H1 (cell line): ENCODE results near the gene MPPED1. TPM values are rescaled to one million over a fixed set of nuclear protein-coding genes. Genes with fewer than 3 reads are reported as not detected.

Source experiments
- CTCF ChIA-PET: fragments of 300-600 bp; sonication (Branson Sonifier 250); formaldehyde crosslinking; loops from one replicate; lab custom pipeline; 2021; ENCODE audit not compliant: partially characterized antibody; lab: Charles Lee
- POLR2A ChIA-PET: fragments of 300-600 bp; sonication (Branson Sonifier 250); formaldehyde crosslinking; loops from one replicate; lab custom pipeline; 2021; ENCODE audit warnings: inconsistent platforms; ENCODE audit not compliant: partially characterized antibody; lab: Charles Lee
- DNase-seq, 2 experiments: peaks; one replicate each; pipeline versions ENCODE4 v3.0.0 to v3.0.0-alpha.2; 2010 to 2022; ENCODE audit warnings: low spot score in 2 of 2, low read depth in 1 of 2, mixed read lengths in 1 of 2
- FAIRE-seq: peaks from 2 replicates; lab custom pipeline; 2011; peaks lifted over from hg19 to GRCh38; lab: Jason Lieb, UNC
- H2AFZ ChIP-seq: 2 replicates; pipeline ENCODE4 v1.8.1; 2012; ENCODE audit warnings: low read length, inconsistent platforms
- H2AK5ac ChIP-seq: 2 replicates; pipeline ENCODE4 v1.6.1; 2013; ENCODE audit warnings: low read depth, low read length
- H2BK120ac ChIP-seq: replicated peaks from 2 replicates; pipeline ENCODE3; 2013; ENCODE audit warnings: low read depth, low read length, inconsistent platforms
- H2BK12ac ChIP-seq: 2 replicates; pipeline ENCODE4 v1.6.1; 2013; ENCODE audit warnings: low read depth, low read length
- H2BK15ac ChIP-seq: 2 replicates; pipeline ENCODE4 v1.6.1; 2013; ENCODE audit warnings: low read length
- H2BK20ac ChIP-seq: 2 replicates; pipeline ENCODE4 v1.6.1; 2013; ENCODE audit warnings: low read length
- H2BK5ac ChIP-seq: 2 replicates; pipeline ENCODE4 v1.6.1; 2013; ENCODE audit warnings: low read depth, low read length
- H3K14ac ChIP-seq: 2 replicates; pipeline ENCODE4 v1.6.1; 2013; ENCODE audit warnings: inconsistent platforms; ENCODE audit not compliant: insufficient read length
- H3K18ac ChIP-seq: 2 replicates; pipeline ENCODE4 v1.6.1; 2013; ENCODE audit warnings: low read length; ENCODE audit errors: extremely low read depth
- H3K23ac ChIP-seq: 2 replicates; pipeline ENCODE4 v1.6.1; 2013; ENCODE audit warnings: inconsistent platforms; ENCODE audit not compliant: insufficient read length
- H3K23me2 ChIP-seq: 2 replicates; pipeline ENCODE4 v1.6.1; 2013; ENCODE audit warnings: low read depth, low read length
- H3K27ac ChIP-seq: 2 replicates; pipeline ENCODE4 v1.6.1; 2011; ENCODE audit warnings: low read depth, low read length, inconsistent platforms
- H3K27me3 ChIP-seq, 4 experiments: replicated peaks in 1 of 4; 1 replicate in 1 of 4; 2 replicates in 3 of 4; pipeline versions ENCODE4 v1.6.1 to v1.8.1; 2011 to 2013; ENCODE audit warnings: low read length in 3 of 4, mild to moderate bottlenecking in 3 of 4, inconsistent platforms in 2 of 4, mixed read lengths in 2 of 4, moderate library complexity in 1 of 4; ENCODE audit not compliant: control insufficient read depth in 3 of 4, insufficient read depth in 3 of 4; ENCODE audit errors: extremely low read depth in 1 of 4
- H3K36me3 ChIP-seq, 4 experiments: 2 replicates each; pipeline versions ENCODE4 v1.6.1 to v1.8.1; 2011 to 2013; ENCODE audit warnings: mild to moderate bottlenecking in 4 of 4, low read length in 3 of 4, moderate library complexity in 2 of 4, control low read depth in 1 of 4, inconsistent platforms in 1 of 4; ENCODE audit not compliant: insufficient read depth in 4 of 4, control insufficient read depth in 2 of 4
- H3K4ac ChIP-seq: replicated peaks from 2 replicates; pipeline ENCODE3; 2013; ENCODE audit warnings: low read length, low read depth, mixed read lengths, inconsistent platforms; ENCODE audit not compliant: insufficient read length
- H3K4me1 ChIP-seq, 4 experiments: replicated peaks in 1 of 4; 1 replicate in 1 of 4; 2 replicates in 3 of 4; pipeline versions ENCODE4 v1.6.1 to v1.8.1; 2011 to 2013; ENCODE audit warnings: low read length in 3 of 4, inconsistent platforms in 2 of 4, mixed read lengths in 1 of 4; ENCODE audit not compliant: insufficient read depth in 4 of 4, control insufficient read depth in 3 of 4
- H3K4me2 ChIP-seq, 2 experiments: 2 replicates each; pipeline versions ENCODE4 v1.6.1 to v1.8.1; 2011 to 2013; ENCODE audit warnings: low read depth in 2 of 2, low read length in 2 of 2, control low read depth in 1 of 2, inconsistent platforms in 1 of 2, mild to moderate bottlenecking in 1 of 2; ENCODE audit not compliant: insufficient read depth in 1 of 2
- H3K4me3 ChIP-seq, 4 experiments: fragments of 200-600, 300-600 bp in 1 of 4; sonication (generic), shearing (Covaris generic), sonication (Bioruptor Twin) in 1 of 4; 2 replicates each; pipeline versions ENCODE4 v1.5.1 to v1.8.1; 2011 to 2016; ENCODE audit warnings: low read length in 4 of 4, low read depth in 3 of 4, control low read depth in 2 of 4, inconsistent platforms in 2 of 4, mild to moderate bottlenecking in 2 of 4, mixed read lengths in 1 of 4, moderate library complexity in 1 of 4; ENCODE audit not compliant: insufficient read depth in 2 of 4; ENCODE audit errors: extremely low read depth in 1 of 4
- H3K56ac ChIP-seq: replicated peaks from 2 replicates; pipeline ENCODE3; 2013; ENCODE audit warnings: low read depth, mild to moderate bottlenecking, mixed read lengths, low read length, inconsistent platforms; ENCODE audit not compliant: insufficient read length
- H3K79me1 ChIP-seq: 2 replicates; pipeline ENCODE4 v1.6.1; 2013; ENCODE audit warnings: low read depth, low read length, control low read depth
- H3K79me2 ChIP-seq, 2 experiments: 2 replicates each; pipeline versions ENCODE4 v1.6.1 to v1.8.1; 2012 to 2013; ENCODE audit warnings: low read length in 2 of 2, mild to moderate bottlenecking in 2 of 2, inconsistent platforms in 1 of 2; ENCODE audit not compliant: insufficient read depth in 2 of 2, control insufficient read depth in 1 of 2
- H3K9ac ChIP-seq, 4 experiments: replicated peaks in 1 of 4; 1 replicate in 1 of 4; 2 replicates in 3 of 4; pipeline versions ENCODE4 v1.6.1 to v1.8.1; 2011 to 2013; ENCODE audit warnings: low read depth in 3 of 4, low read length in 3 of 4, control low read depth in 2 of 4, mild to moderate bottlenecking in 2 of 4, moderate library complexity in 2 of 4, inconsistent platforms in 1 of 4; ENCODE audit errors: extremely low read depth in 1 of 4
- H3K9me3 ChIP-seq, 2 experiments: 2 replicates each; pipeline versions ENCODE4 v1.6.1 to v1.8.1; 2012 to 2013; ENCODE audit warnings: mild to moderate bottlenecking in 2 of 2, moderate library complexity in 2 of 2, control low read depth in 1 of 2, inconsistent platforms in 1 of 2, low read depth in 1 of 2, low read length in 1 of 2, mixed read lengths in 1 of 2; ENCODE audit not compliant: insufficient read depth in 2 of 2
- H4K20me1 ChIP-seq, 2 experiments: replicated peaks in 1 of 2; 2 replicates each; pipeline versions ENCODE3 to v1.8.1; 2011 to 2013; ENCODE audit warnings: inconsistent platforms in 2 of 2, low read length in 2 of 2, mild to moderate bottlenecking in 1 of 2; ENCODE audit not compliant: insufficient read depth in 2 of 2, control insufficient read depth in 1 of 2
- H4K5ac ChIP-seq: 2 replicates; pipeline ENCODE4 v1.6.1; 2013; ENCODE audit warnings: low read length, low read depth, mixed read lengths, inconsistent platforms; ENCODE audit not compliant: insufficient read length
- H4K8ac ChIP-seq: 2 replicates; pipeline ENCODE4 v1.8.0; 2013; ENCODE audit warnings: mild to moderate bottlenecking, moderate library complexity, low read length, inconsistent platforms; ENCODE audit not compliant: insufficient read depth; ENCODE audit errors: extremely low read depth
- H4K91ac ChIP-seq: replicated peaks from 2 replicates; pipeline ENCODE3; 2013; ENCODE audit warnings: low read length, mixed read lengths, inconsistent platforms; ENCODE audit not compliant: insufficient read length
- WGBS, 2 experiments: shearing (Covaris generic) in 1 of 2; methylation state at CpG; one replicate each; pipeline versions ENCODE4 v1.1.6 to v1.1.7; 2013 to 2015; ENCODE audit warnings: low lambda C conversion rate in 2 of 2, mixed read lengths in 2 of 2, inconsistent platforms in 1 of 2, low coverage in 1 of 2, missing lambda C conversion rate in 1 of 2; ENCODE audit not compliant: insufficient replicate concordance in 2 of 2, insufficient coverage in 1 of 2, insufficient read length in 1 of 2; ENCODE audit errors: extremely low coverage in 1 of 2, missing lambda C conversion rate in 1 of 2; 5-methylcytosine and 5-hydroxymethylcytosine counted together
- polyA plus RNA-seq, 7 experiments: library from polyadenylated mRNA; depleted of rRNA in 3 of 7; stranded (reverse) in 5 of 7; unstranded in 2 of 7; fragments of >200 nt in 5 of 7; fragments of 200-250 nt in 2 of 7; gene quantifications; 1 replicate in 5 of 7; 2 replicates in 1 of 7; 4 replicates in 1 of 7; pipeline versions ENCODE4 v1.2.1 to v1.2.3, GENCODE V29; 2011 to 2013; ENCODE audit warnings: missing spikeins in 2 of 7, mixed read lengths in 2 of 7
- total RNA-seq: library from RNA; stranded (reverse); fragmentation: NEBNext Ultra II Directional; extraction: Animal tissue kit (Norgen Biotek cat#: 25700); gene quantifications from 2 replicates; pipeline ENCODE4 v1.2.1, GENCODE V29; 2021

The MPPED1 gene
- total and polyA plus RNA-seq, 2 of the 8 experiments (the other 6 are each of a cell fraction or from before 2014, with no cell fraction given): 0.29 to 0.37 TPM

- peaks cover 0 to 7% of the 10 kb centered on the region in 2 experiments for H4K20me1 ChIP-seq
- no peak overlapping the region for H3K23ac ChIP-seq
- no peak overlapping the region for H3K14ac ChIP-seq
- H3K56ac ChIP-seq: no peak overlapping the region
- no peak overlapping the region for H2BK5ac ChIP-seq
- no peak overlapping the region for H3K18ac ChIP-seq
- no peak overlapping the region for H2BK15ac ChIP-seq
- FAIRE-seq (no peak), DNase-seq (no peak)
- no peak overlapping the region for H3K27ac ChIP-seq
- no peak overlapping the region for H3K4ac ChIP-seq
- H3K23me2 ChIP-seq: peaks cover 35% of the 10 kb centered on the region; the same call in 1 of the 2 replicates
- no peak overlapping the region for H4K8ac ChIP-seq
- no peak overlapping the region for H4K5ac ChIP-seq
- no peaks in the 10 kb centered on the region for H3K79me1 ChIP-seq
- 94% methylated on average over 3 of the region's 3 CpGs; no CpG with 5 or more reads in 1 of the 2 experiments for WGBS, 2 experiments
- H3K9ac ChIP-seq: no peak overlapping the region
- peaks cover 0 to under 1% of the 10 kb centered on the region in 2 experiments; a peak in 1 of 4 replicates for H3K9me3 ChIP-seq
- no peaks in the 10 kb centered on the region; a peak in 1 of 7 replicates for H3K4me1 ChIP-seq
- ChIA-PET CTCF (interaction anchor here (1.1 to 1.4 kb wide), 2 partner anchors 12 to 58 kb away, joined by 3 read pairs; no protein-coding TSS in a partner anchor), POLR2A (no interaction called here)
- H2AFZ ChIP-seq: no peak overlapping the region
- H3K36me3 ChIP-seq: no peaks in the 10 kb centered on the region
- H3K4me3 ChIP-seq: no peak overlapping the region
- no peaks in the 10 kb centered on the region for H3K27me3 ChIP-seq
- no peak overlapping the region for H2BK12ac ChIP-seq
- no peak overlapping the region for H4K91ac ChIP-seq
- no peaks in the 10 kb centered on the region for H3K79me2 ChIP-seq
- H2BK20ac ChIP-seq: no peak overlapping the region
- H2BK120ac ChIP-seq: no peak overlapping the region
- no peak overlapping the region; the same call in 1 of the 2 replicates for H2AK5ac ChIP-seq
- no peak overlapping the region for H3K4me2 ChIP-seq
Measured at GRCh38 chr22:43504068-43504467, 92.3 kb downstream of the MPPED1 start.
